ENCODE measurements around the gene SEPTIN12.

- TF ChIP-seq MAX (IDR thresholded peaks at IDR 0.05) (no peak), TCF12 (IDR thresholded peaks at IDR 0.05; ENCODE audit: low read depth) (0 out of 2 replicates have a peak, but pooled peaks have one; percentile 2), REST (IDR thresholded peaks at IDR 0.05; ENCODE audit: low read depth) (no peak), TAF1 (IDR thresholded peaks at IDR 0.05; ENCODE audit: low read depth) (no peak), EP300 (IDR thresholded peaks at IDR 0.05; ENCODE audit: borderline replicate concordance) (no peak), YY1 (IDR thresholded peaks at IDR 0.05; ENCODE audit: low read depth) (no peak)
These were observed 18.9 kb downstream of the SEPTIN12 start for GRCh38 chr16:4769306-4769638.
